HepG2 (cell line): ENCODE data around the gene MEGF11. TPM values are rescaled to one million over a fixed set of nuclear protein-coding genes. Genes with fewer than 3 reads are reported as not detected.

Source experiments
- ATAC-seq: fragments of 200-7000 bp; cut with Tn5 transposase; 3 replicates; pipeline ENCODE4 v1.9.1; 2020; ENCODE audit warnings: mild to moderate bottlenecking, moderate library complexity
- BruUV-seq: library from RNA; stranded (reverse); fragments of 400-500 nt; replicated peaks from 2 replicates; lab custom pipeline; 2021; lab: Mats Ljungman, UMichigan
- CTCF ChIA-PET: fragments of 300-600 bp; formaldehyde crosslinking; extraction: SDS; loops from one replicate; lab custom pipeline; 2021; ENCODE audit warnings: low total read pairs, inconsistent platforms, low intra/inter-chr PET ratio; lab: Yijun Ruan, JAX
- POLR2A ChIA-PET: fragments of 350-600 bp; sonication (Branson Sonifier 250); formaldehyde crosslinking; loops from one replicate; lab custom pipeline; 2020; ENCODE audit warnings: antibody characterized with exemption, inconsistent platforms; lab: Yijun Ruan, JAX
- DNase-seq: peaks from one replicate; pipeline ENCODE4 v3.0.0-alpha.2; 2015; ENCODE audit warnings: low spot score
- FAIRE-seq: peaks from 3 replicates; lab custom pipeline; 2011; peaks lifted over from hg19 to GRCh38; lab: Jason Lieb, UNC
- H2AFZ ChIP-seq: one replicate; pipeline ENCODE4 v1.6.1; 2011; ENCODE audit warnings: low read length, inconsistent platforms
- H3K27ac ChIP-seq: fragments of 300-600 bp; 3 replicates; pipeline ENCODE4 v1.8.0; 2011; ENCODE audit warnings: mixed run types, mild to moderate bottlenecking, mixed read lengths, low read length, inconsistent platforms; ENCODE audit not compliant: insufficient read depth; ENCODE audit errors: extremely low read length
- H3K27me3 ChIP-seq, 2 experiments: fragments of 200-600 bp in 1 of 2; 2 replicates in 1 of 2; 3 replicates in 1 of 2; pipeline versions ENCODE4 v1.6.0 to v1.8.0; 2011; ENCODE audit warnings: low read length in 2 of 2, mild to moderate bottlenecking in 2 of 2, moderate library complexity in 2 of 2, inconsistent platforms in 1 of 2; ENCODE audit not compliant: insufficient read depth in 2 of 2, control insufficient read depth in 1 of 2
- H3K36me3 ChIP-seq, 2 experiments: fragments of 200-600 bp in 1 of 2; replicated peaks in 1 of 2; 2 replicates in 1 of 2; 3 replicates in 1 of 2; pipeline versions ENCODE4 v1.5.1 to v1.8.0; 2011; ENCODE audit warnings: low read length in 2 of 2, inconsistent platforms in 1 of 2; ENCODE audit not compliant: insufficient read depth in 2 of 2, control insufficient read depth in 1 of 2
- H3K4me1 ChIP-seq: 2 replicates; pipeline ENCODE4 v1.5.1; 2012; ENCODE audit warnings: low read length, inconsistent platforms; ENCODE audit not compliant: insufficient read depth
- H3K4me2 ChIP-seq: 2 replicates; pipeline ENCODE4 v1.6.0; 2011; ENCODE audit warnings: low read depth, low read length, inconsistent platforms
- H3K4me3 ChIP-seq, 3 experiments: fragments of 200-600 bp in 1 of 3; sonication (generic), shearing (Covaris generic) in 1 of 3; replicated peaks in 1 of 3; 2 replicates each; pipeline ENCODE4 v1.5.1; 2011 to 2016; ENCODE audit warnings: low read length in 3 of 3, inconsistent platforms in 2 of 3, low read depth in 2 of 3, mild to moderate bottlenecking in 2 of 3, control low read depth in 1 of 3, mixed read lengths in 1 of 3; ENCODE audit not compliant: insufficient read depth in 1 of 3
- H3K79me2 ChIP-seq: one replicate; pipeline ENCODE4 v1.6.1; 2011; ENCODE audit warnings: low read length, inconsistent platforms; ENCODE audit not compliant: insufficient read depth
- H3K9ac ChIP-seq: 2 replicates; pipeline ENCODE4 v1.6.0; 2011; ENCODE audit warnings: mild to moderate bottlenecking, low read depth, low read length, inconsistent platforms; ENCODE audit not compliant: insufficient read depth
- H3K9me3 ChIP-seq: 2 replicates; pipeline ENCODE4 v1.5.1; 2012; ENCODE audit warnings: mild to moderate bottlenecking, low read length
- H4K20me1 ChIP-seq: 2 replicates; pipeline ENCODE4 v1.6.0; 2011; ENCODE audit warnings: inconsistent platforms, mild to moderate bottlenecking, low read length, moderate library complexity; ENCODE audit not compliant: insufficient read depth
- ADNP ChIP-seq: sonication (generic); formaldehyde crosslinking; IDR thresholded peaks from 2 replicates; pipeline ENCODE4 v1.4.0; 2020; ENCODE audit warnings: missing genetic modification reagents
- PAF1 ChIP-seq: IDR thresholded peaks from 2 replicates; pipeline ENCODE4 v1.6.1; 2016; ENCODE audit warnings: missing genetic modification reagents, missing compliant biosample characterization
- THRA ChIP-seq: sonication (generic); formaldehyde crosslinking; IDR thresholded peaks from 2 replicates; pipeline ENCODE4 v1.4.0; 2020; ENCODE audit warnings: missing genetic modification reagents, borderline replicate concordance
- ZNF570 ChIP-seq: sonication (generic); formaldehyde crosslinking; IDR thresholded peaks from 2 replicates; pipeline ENCODE4 v1.4.0; 2020; ENCODE audit warnings: mild to moderate bottlenecking, missing genetic modification reagents, borderline replicate concordance
- ZSCAN21 ChIP-seq: sonication (generic); formaldehyde crosslinking; IDR thresholded peaks from 2 replicates; pipeline ENCODE4 v1.8.0; 2022; ENCODE audit warnings: mild to moderate bottlenecking, missing genetic modification reagents, moderate library complexity, borderline replicate concordance
- WGBS: methylation state at CpG from one replicate; pipeline ENCODE4 v1.1.6; 2017; ENCODE audit warnings: low lambda C conversion rate; 5-methylcytosine and 5-hydroxymethylcytosine counted together
- in situ Hi-C: cut with HindIII; loops from 2 replicates; pipeline ENCODE4 v1.10.0; 2017; ENCODE audit warnings: low pct_unique_long_range_greater_than_20kb; ENCODE audit not compliant: extremely low pct_ligation_motif_present
- intact Hi-C: fragments of 100-400 bp; cut with micrococcal nuclease; formaldehyde crosslinking; loops from one replicate; pipeline ENCODE4 v1.10.0; 2022; ENCODE audit not compliant: unreplicated experiment
- polyA plus RNA-seq, 8 experiments: library from polyadenylated mRNA; depleted of rRNA in 3 of 8; stranded (reverse) in 7 of 8; unstranded in 1 of 8; fragments of >200 nt; fragmentation: Illumina TruSeq in 4 of 8; extraction: Trizol in 4 of 8; gene quantifications; 2 replicates each; pipeline versions ENCODE4 v1.2.1 to v1.2.3, GENCODE V29; 2011 to 2016; ENCODE audit warnings: low read depth in 4 of 8, missing spikeins in 1 of 8, mixed read lengths in 1 of 8; ENCODE audit not compliant: insufficient read depth in 1 of 8
- total RNA-seq, 5 experiments: library from RNA; depleted of rRNA; stranded (reverse); fragments of >200 nt; fragmentation: Illumina TruSeq; extraction: Trizol; gene quantifications; 2 replicates each; pipeline ENCODE4 v1.2.3, GENCODE V29; 2016; ENCODE audit warnings: low read depth in 1 of 5
- TF ChIP-seq, protein P1 (sequence below): sonication (generic); formaldehyde crosslinking; IDR thresholded peaks from 2 replicates; pipeline ENCODE4 v1.5.0; 2020; ENCODE audit warnings: missing genetic modification reagents

MEGF11 gene
- total and polyA plus RNA-seq, 2 of the 13 experiments (the other 11 are each of a cell fraction or from before 2014, with no cell fraction given), result not detected

DNA sequence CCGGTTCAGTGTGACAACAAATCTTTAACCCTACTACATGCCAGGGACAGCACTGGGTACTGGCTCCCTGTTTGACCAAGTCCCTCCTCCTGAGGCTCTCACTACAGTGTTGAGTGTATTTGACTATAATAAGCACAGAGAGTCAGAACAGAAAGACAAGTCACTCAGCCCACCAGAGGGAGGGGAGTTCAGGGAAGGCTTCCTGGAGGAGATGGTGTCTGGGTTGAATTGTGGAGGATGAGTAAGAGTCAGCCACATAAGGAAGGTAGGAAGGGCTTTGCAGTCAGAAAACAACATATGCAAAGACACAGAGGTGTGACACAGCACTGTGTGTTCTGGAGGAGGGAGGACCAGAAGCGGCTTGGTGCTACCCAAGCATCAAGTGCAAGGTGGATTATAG, 17.7 kb downstream of the MEGF11 start:
- BruUV-seq, result no TSS peak
- no peak for DNase-seq
- 0% methylated on average over 1 of the region's 2 CpGs for WGBS
- Histone ChIP-seq H3K4me3 (no peak overlapping the region), H3K27ac (no peak overlapping the region), H2AFZ (no peak overlapping the region), H4K20me1 (no peaks in the 10 kb centered on the region), H3K4me1 (no peaks in the 10 kb centered on the region), H3K27me3 (peaks cover 5 to 54% of the 10 kb centered on the region in 2 experiments; a peak in 4 of 5 replicates), H3K79me2 (no peaks in the 10 kb centered on the region), H3K9ac (no peak overlapping the region), H3K4me2 (no peak overlapping the region), H3K36me3 (no peaks in the 10 kb centered on the region), H3K9me3 (no peaks in the 10 kb centered on the region)
- TF ChIP-seq ZSCAN21 (CRISPR knock-in tag) (no peak), ADNP (CRISPR knock-in tag) (no peak)
- TF ChIP-seq, protein P1, sequence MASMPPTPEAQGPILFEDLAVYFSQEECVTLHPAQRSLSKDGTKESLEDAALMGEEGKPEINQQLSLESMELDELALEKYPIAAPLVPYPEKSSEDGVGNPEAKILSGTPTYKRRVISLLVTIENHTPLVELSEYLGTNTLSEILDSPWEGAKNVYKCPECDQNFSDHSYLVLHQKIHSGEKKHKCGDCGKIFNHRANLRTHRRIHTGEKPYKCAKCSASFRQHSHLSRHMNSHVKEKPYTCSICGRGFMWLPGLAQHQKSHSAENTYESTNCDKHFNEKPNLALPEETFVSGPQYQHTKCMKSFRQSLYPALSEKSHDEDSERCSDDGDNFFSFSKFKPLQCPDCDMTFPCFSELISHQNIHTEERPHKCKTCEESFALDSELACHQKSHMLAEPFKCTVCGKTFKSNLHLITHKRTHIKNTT (CRISPR knock-in tag), result no peak
- ChIA-PET POLR2A (no interaction called here), CTCF (no interaction called here)
- no peak for ATAC-seq
- intact Hi-C loops (no loop called here), in situ Hi-C loops (no loop called here)
- FAIRE-seq, result no peak

DNA sequence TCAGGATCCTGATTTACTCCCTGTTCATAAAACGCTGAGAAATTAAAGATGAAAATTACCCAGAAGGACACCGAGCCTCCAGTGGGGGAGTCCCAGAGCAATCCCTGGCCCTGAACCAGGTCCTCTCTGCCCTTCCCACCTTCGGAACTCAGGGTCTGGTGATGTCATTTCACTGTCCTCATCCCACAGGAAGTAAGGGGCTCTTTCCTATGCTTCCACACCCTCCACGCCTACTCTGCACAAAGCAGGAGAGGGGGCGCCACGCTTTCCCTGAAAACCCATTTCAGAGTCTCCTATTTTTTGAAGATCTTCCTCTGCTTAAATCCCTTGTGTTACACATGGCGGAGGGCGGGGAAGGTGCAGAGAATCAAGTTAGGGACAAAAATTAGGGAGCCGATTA, 18.8 kb downstream of the MEGF11 start:
- no TSS peak for BruUV-seq
- no peaks in the 10 kb centered on the region for H3K79me2 ChIP-seq
- 34% methylated on average over 9 of the region's 9 CpGs for WGBS
- no peak overlapping the region for H3K27ac ChIP-seq
- no peaks in the 10 kb centered on the region for H4K20me1 ChIP-seq
- H3K27me3 ChIP-seq, result peaks cover 3 to 54% of the 10 kb centered on the region in 2 experiments; a peak in 4 of 5 replicates
- no peak overlapping the region for H2AFZ ChIP-seq
- POLR2A ChIA-PET, result no interaction called here
- H3K9me3 ChIP-seq, result no peaks in the 10 kb centered on the region
- FAIRE-seq, result no peak
- H3K36me3 ChIP-seq, result no peaks in the 10 kb centered on the region
- H3K9ac ChIP-seq, result no peak overlapping the region
- no peak for DNase-seq
- no peak for TF ChIP-seq ZNF570 (CRISPR knock-in tag)
- no peak for TF ChIP-seq THRA (CRISPR knock-in tag)
- TF ChIP-seq PAF1, result no peak
- intact Hi-C loops, result no loop called here
- no peak for ATAC-seq
- H3K4me2 ChIP-seq, result no peak overlapping the region
- no peak overlapping the region for H3K4me3 ChIP-seq
- in situ Hi-C loops, result no loop called here
- CTCF ChIA-PET, result no interaction called here
- H3K4me1 ChIP-seq, result no peaks in the 10 kb centered on the region
